GM23248 (cell line): Measurements from ENCODE around the gene SSNA1.

Experiments used
- EZH2 ChIP-seq: fragments of 200-600 bp; sonication (generic); IDR thresholded peaks from 2 replicates; pipeline ENCODE4 v1.6.1; 2018; ENCODE audit warnings: antibody characterized with exemption, mild to moderate bottlenecking; ENCODE audit not compliant: insufficient read depth, poor library complexity, severe bottlenecking
- EZH2phosphoT487 ChIP-seq: fragments of 200-600 bp; sonication (generic); IDR thresholded peaks from 2 replicates; pipeline ENCODE4 v1.6.1; 2018; ENCODE audit warnings: antibody characterized with exemption, moderate library complexity, mild to moderate bottlenecking, low read depth; ENCODE audit not compliant: insufficient read depth

DNA sequence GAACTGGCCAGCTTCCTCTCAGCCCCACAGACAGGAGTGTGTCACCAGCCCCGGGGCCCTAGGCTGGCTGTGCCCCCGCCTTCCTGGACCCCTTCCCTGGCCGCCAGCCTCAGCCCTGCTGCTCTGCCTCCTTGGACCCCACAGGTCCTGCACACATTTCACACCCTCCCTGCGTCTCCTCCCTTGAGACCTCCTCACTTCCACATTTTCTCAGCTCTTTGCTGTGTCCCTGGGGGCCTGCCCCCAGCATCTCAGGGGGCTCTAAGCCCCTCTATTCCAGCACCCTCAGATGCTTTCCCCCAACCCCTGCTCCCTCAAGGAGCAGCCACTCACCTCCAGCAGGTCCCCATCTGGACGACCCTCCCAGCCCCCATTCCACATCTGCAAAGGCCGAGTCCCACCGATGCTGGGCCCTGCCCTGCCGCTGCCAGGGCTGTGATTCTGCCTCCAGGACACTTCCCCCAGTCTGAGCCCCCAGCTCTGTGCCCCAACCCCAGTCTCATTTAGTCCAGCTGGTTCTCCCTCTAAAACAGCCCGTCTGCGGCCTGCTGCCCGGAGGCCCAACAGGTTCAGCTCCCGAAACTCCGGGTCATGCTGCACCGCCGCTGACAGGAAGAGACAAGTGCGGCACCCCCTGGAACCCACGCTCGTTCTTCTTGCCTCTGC, 46.4 kb downstream of the SSNA1 start:
- TF ChIP-seq EZH2: no peak
- TF ChIP-seq EZH2phosphoT487: no peak
